PC-3 (cell line): ENCODE results near the gene CFAP20DC. TPM values are rescaled to one million over a fixed set of nuclear protein-coding genes. Genes with fewer than 3 reads are reported as not detected.
"Not testable (repeated sequence)": the region's sequence is repeated elsewhere in the genome, so short reads cannot be mapped to it uniquely, and the experiment has no call there.

Experiments used
- ATAC-seq: fragments of 200-7000 bp; cut with Tn5 transposase; 2 replicates; pipeline ENCODE4 v1.9.1; 2020; ENCODE audit warnings: mild to moderate bottlenecking, moderate library complexity
- BruUV-seq: library from RNA; stranded (reverse); fragments of 400-500 nt; replicated peaks from 2 replicates; lab custom pipeline; 2021; lab: Mats Ljungman, UMichigan
- CTCF ChIA-PET: fragments of 300-600 bp; sonication (Branson Sonifier 250); formaldehyde crosslinking; loops from one replicate; lab custom pipeline; 2022; ENCODE audit warnings: antibody characterized with exemption; lab: Charles Lee
- POLR2A ChIA-PET: fragments of 300-600 bp; sonication (Branson Sonifier 250); formaldehyde crosslinking; loops from one replicate; lab custom pipeline; 2022; ENCODE audit warnings: antibody characterized with exemption; ENCODE audit not compliant: unreplicated experiment; lab: Charles Lee
- DNase-seq: peaks from one replicate; pipeline ENCODE4 v3.0.0-alpha.2; 2015
- H2AFZ ChIP-seq: fragments of 300-600 bp; sonication (generic); 2 replicates; pipeline ENCODE4 v1.6.0; 2016; ENCODE audit warnings: antibody characterized with exemption, low read length
- H3F3A ChIP-seq: fragments of 300-600 bp; sonication (generic); one replicate; pipeline ENCODE4 v1.6.0; 2017; ENCODE audit warnings: antibody characterized with exemption, low read length, control low read depth, mild to moderate bottlenecking; ENCODE audit not compliant: unreplicated experiment
- H3K27ac ChIP-seq: fragments of 300-600 bp; sonication (generic); 2 replicates; pipeline ENCODE4 v1.5.1; 2016; ENCODE audit warnings: mild to moderate bottlenecking, low read length
- H3K27me3 ChIP-seq: fragments of 300-600 bp; sonication (generic); 2 replicates; pipeline ENCODE4 v1.6.1; 2016; ENCODE audit warnings: low read length, mixed read lengths
- H3K36me3 ChIP-seq: fragments of 300-600 bp; sonication (generic); 2 replicates; pipeline ENCODE4 v1.6.1; 2016; ENCODE audit warnings: low read depth, mixed run types, low read length, mixed read lengths
- H3K4me1 ChIP-seq: fragments of 300-600 bp; sonication (generic); 2 replicates; pipeline ENCODE4 v1.5.1; 2016; ENCODE audit warnings: low read length; ENCODE audit not compliant: insufficient read depth
- H3K4me2 ChIP-seq: fragments of 300-600 bp; sonication (generic); 2 replicates; pipeline ENCODE4 v1.6.0; 2016; ENCODE audit warnings: low read length
- H3K4me3 ChIP-seq: fragments of 300-600 bp; sonication (generic); 2 replicates; pipeline ENCODE4 v1.5.1; 2016; ENCODE audit warnings: mild to moderate bottlenecking, low read length, mixed read lengths
- H3K79me2 ChIP-seq: fragments of 300-600 bp; sonication (generic); 2 replicates; pipeline ENCODE4 v1.6.1; 2017; ENCODE audit warnings: low read length, mixed read lengths
- H3K9ac ChIP-seq: fragments of 300-600 bp; sonication (generic); 2 replicates; pipeline ENCODE4 v1.6.0; 2016; ENCODE audit warnings: mild to moderate bottlenecking, low read length
- H3K9me2 ChIP-seq: fragments of 300-600 bp; sonication (generic); replicated peaks from 2 replicates; pipeline ENCODE4 v1.6.1; 2016; ENCODE audit warnings: mixed run types, low read length, mixed read lengths
- H3K9me3 ChIP-seq: fragments of 300-600 bp; sonication (generic); 2 replicates; pipeline ENCODE4 v1.6.1; 2016; ENCODE audit warnings: low read length, mixed read lengths
- H4K20me1 ChIP-seq: fragments of 300-600 bp; sonication (generic); 2 replicates; pipeline ENCODE4 v1.6.1; 2016; ENCODE audit warnings: low read length, mixed read lengths
- CTCF ChIP-seq: fragments of 300-600 bp; sonication (generic); conservative IDR thresholded peaks from 2 replicates; pipeline ENCODE4 v1.5.1; 2017; ENCODE audit warnings: antibody characterized with exemption, low read depth, mild to moderate bottlenecking, low read length
- EZH2 ChIP-seq: fragments of 300-600 bp; sonication (generic); IDR thresholded peaks from one replicate; pipeline ENCODE4 v1.6.1; 2017; ENCODE audit warnings: antibody characterized with exemption, mild to moderate bottlenecking, low read length; ENCODE audit not compliant: unreplicated experiment
- EZH2phosphoT487 ChIP-seq: fragments of 300-600 bp; sonication (generic); IDR thresholded peaks from 2 replicates; pipeline ENCODE4 v1.6.1; 2018; ENCODE audit warnings: mild to moderate bottlenecking, antibody characterized with exemption, low read length, borderline replicate concordance
- intact Hi-C: fragments of 100-400 bp; cut with micrococcal nuclease; formaldehyde crosslinking; loops from 2 replicates; pipeline ENCODE4 v1.9.0; 2023
- total RNA-seq: library from RNA; depleted of rRNA; stranded (reverse); fragments of >200 nt; gene quantifications from 2 replicates; pipeline ENCODE4 v1.2.3, GENCODE V29; 2014

Gene CFAP20DC
- total RNA-seq, 1 experiment from 2014 or later, result 15.4 TPM

DNA sequence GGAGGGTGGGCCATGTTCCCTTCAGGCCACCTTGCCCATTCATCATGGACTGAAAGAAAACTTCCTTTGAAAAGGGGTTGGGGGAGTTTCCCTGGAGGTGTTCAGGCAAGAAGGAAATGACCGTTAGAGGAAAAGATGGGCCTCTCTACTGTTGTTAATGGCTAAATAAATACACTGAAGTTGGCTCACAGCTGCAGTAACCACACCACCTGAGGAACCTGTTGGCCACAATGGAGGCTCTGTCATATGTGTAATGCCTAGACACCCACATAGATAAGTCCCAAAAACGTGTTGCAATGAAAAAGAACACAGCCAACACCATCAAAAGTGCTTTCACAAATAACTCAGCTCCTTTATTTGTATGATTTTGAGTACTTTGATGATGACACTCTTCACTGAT, 345.1 kb downstream of the CFAP20DC start:
- Histone ChIP-seq H2AFZ (no peak overlapping the region), H3K4me2 (no peak overlapping the region), H3K4me3 (no peak overlapping the region), H3K27me3 (no peaks in the 10 kb centered on the region), H3K27ac (no peak overlapping the region), H3K9me3 (no peaks in the 10 kb centered on the region), H3K79me2 (no peaks in the 10 kb centered on the region), H3F3A (no peaks in the 10 kb centered on the region), H3K9ac (no peak overlapping the region), H3K36me3 (no peaks in the 10 kb centered on the region), H3K9me2 (no peaks in the 10 kb centered on the region), H3K4me1 (no peaks in the 10 kb centered on the region), H4K20me1 (no peaks in the 10 kb centered on the region)
- intact Hi-C loops, result no loop called here
- TF ChIP-seq EZH2 (no peak), EZH2phosphoT487 (no peak), CTCF (no peak)
- no TSS peak for BruUV-seq
- DNase-seq, result no peak
- ATAC-seq, result no peak
- CTCF ChIA-PET, result no interaction called here
- POLR2A ChIA-PET, result no interaction called here

DNA sequence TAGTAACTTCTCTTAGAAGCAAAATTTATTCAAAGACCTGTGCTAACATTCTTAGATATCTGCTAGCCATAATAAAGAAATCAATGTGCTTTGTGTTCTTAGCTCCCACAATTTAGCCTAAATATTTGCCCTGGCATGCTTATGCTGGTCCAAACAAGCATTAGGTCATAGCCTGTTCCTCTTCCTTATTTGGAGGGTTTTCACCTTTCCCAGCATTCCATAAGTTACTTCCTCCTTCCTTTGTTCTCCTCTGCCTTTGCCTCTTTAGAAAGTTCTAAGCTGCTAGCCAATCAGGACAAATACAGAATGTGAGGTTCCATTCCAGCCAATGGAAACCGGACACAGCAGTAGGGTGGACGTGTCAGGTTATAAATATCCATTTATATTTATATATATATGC, 345.5 kb downstream of the CFAP20DC start:
- POLR2A ChIA-PET, result not testable (repeated sequence)

GRCh38 chr3:58698246-58698645, 351.6 kb downstream of the CFAP20DC start:
- Histone ChIP-seq H3K4me1 (no peaks in the 10 kb centered on the region), H3K9ac (no peak overlapping the region), H3K79me2 (no peaks in the 10 kb centered on the region), H3K9me2 (no peaks in the 10 kb centered on the region), H2AFZ (no peak overlapping the region), H3K4me2 (no peak overlapping the region), H3K27me3 (no peaks in the 10 kb centered on the region), H3K9me3 (no peaks in the 10 kb centered on the region), H3K27ac (no peak overlapping the region), H3K4me3 (no peak overlapping the region), H4K20me1 (no peaks in the 10 kb centered on the region), H3F3A (no peaks in the 10 kb centered on the region), H3K36me3 (no peaks in the 10 kb centered on the region)
- no peak for ATAC-seq
- CTCF ChIA-PET, result no interaction called here
- no peak for TF ChIP-seq EZH2phosphoT487
- TF ChIP-seq CTCF, result no peak
- TF ChIP-seq EZH2, result no peak
- POLR2A ChIA-PET, result no interaction called here
- intact Hi-C loops, result no loop called here
- DNase-seq, result no peak
- no TSS peak for BruUV-seq

More for the DNA sequence above, 345.5 kb downstream of the CFAP20DC start:
- H3K9ac ChIP-seq, intact Hi-C loops, H3K4me2 ChIP-seq, H2AFZ ChIP-seq, H3K36me3 ChIP-seq, CTCF ChIA-PET, H3K4me1 ChIP-seq, DNase-seq, H3F3A ChIP-seq, ATAC-seq, H3K9me3 ChIP-seq, BruUV-seq, H3K9me2 ChIP-seq, H3K27ac ChIP-seq, H3K4me3 ChIP-seq, H3K27me3 ChIP-seq, H3K79me2 ChIP-seq, H4K20me1 ChIP-seq: not testable (repeated sequence)
